DMS153 treated with DMSO at 0.1 percent for 48 hours (cell line): Measurements from ENCODE around the gene FCHSD2.

Source experiments
- DNase-seq: peaks from one replicate; lab custom pipeline; 2025; ENCODE audit not compliant: unreplicated experiment; lab: John Stamatoyannopoulos, UW

Gene FCHSD2

DNA sequence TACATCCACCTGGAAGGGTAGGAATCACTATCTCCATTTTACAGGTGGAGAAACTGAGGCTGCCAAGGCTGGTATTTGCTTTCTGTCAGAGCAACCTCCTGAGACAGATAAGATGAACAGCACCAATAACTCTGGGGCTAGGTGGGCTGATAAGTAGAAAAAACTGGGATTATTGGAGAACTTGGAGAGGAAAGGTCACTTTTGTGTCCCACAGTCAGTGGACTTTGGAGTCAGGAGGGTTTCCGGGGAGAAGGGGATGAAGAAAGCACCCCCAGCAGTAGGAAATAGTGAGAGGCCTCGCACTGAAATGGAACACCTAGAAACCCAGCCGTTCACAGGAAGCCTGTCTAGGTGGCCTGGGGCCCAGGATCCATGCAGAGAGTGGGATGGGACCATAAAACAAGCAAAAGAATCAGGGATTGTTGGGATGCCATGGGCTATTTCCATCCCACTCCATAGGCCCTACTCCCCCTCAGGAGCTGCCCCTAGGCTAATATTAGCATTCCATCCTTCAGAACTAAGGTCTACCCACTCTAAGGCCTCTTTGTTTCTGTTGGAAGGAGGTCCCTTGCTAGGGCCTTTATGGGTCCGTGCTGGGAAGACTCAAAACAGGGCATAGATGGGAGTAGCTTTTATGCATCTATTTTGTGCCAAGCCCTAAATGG lies 31.0 kb upstream of the FCHSD2 start:
- no peak for DNase-seq

GRCh38 chr11:73171436-73172161 lies 29.5 kb upstream of the FCHSD2 start:
- no peak for DNase-seq

DNA sequence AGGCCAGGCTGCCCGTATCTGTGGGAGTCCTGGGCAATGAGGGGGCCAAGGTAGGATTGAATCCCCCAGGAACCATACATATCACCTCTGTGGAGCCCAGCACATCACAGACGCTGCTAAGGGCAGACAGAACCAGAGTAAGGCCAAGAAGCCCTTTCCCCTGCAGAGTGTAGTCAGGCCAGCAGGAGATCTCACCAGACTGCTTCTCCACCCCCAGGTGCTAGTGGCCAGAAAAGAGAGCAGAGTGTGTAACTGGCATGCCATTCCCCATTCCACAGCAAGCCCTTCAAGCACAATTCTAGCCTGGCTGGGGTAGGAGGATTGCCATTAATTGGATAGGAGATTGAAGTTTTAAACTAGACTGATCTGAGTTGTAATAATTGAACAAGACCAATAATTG lies 28.0 kb upstream of the FCHSD2 start:
- DNase-seq, result no peak

GRCh38 chr11:73168925-73169579 lies 26.9 kb upstream of the FCHSD2 start:
- DNase-seq, result no peak

DNA sequence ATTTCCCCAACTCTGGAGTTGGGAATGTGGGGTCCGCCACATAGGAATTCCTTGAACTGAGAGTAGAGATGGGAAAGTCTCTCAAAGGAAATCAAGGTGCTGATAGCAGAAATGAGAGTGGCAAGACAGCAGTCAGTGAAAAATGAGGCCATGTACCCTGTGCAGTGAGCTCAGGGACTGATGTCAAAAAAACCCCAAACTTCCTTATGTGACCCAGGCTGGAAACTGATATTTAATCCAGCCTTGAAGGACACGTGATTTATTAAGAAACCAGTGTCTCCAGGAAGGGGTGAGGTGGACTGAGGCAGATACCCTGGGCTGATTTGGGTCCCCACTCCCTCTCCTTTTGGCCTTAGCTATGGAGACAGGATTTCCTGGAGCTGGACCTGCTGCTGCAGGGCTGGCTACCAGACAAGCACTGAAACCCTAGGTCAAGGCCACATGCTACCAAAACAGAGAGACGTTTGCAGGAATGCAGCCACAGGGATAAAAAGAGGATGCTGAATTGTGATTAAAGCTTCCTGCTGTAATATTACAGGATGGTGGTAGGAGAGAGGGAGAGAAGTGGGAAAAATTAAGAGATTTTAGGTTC lies 25.3 kb upstream of the FCHSD2 start:
- DNase-seq, result no peak

GRCh38 chr11:73164803-73165540 lies 22.9 kb upstream of the FCHSD2 start:
- no peak for DNase-seq

GRCh38 chr11:73163638-73164174 lies 21.6 kb upstream of the FCHSD2 start:
- DNase-seq, result no peak

- no peak for DNase-seq
Observed at GRCh38 chr11:73162196-73162740, 20.1 kb upstream of the FCHSD2 start.

DNA sequence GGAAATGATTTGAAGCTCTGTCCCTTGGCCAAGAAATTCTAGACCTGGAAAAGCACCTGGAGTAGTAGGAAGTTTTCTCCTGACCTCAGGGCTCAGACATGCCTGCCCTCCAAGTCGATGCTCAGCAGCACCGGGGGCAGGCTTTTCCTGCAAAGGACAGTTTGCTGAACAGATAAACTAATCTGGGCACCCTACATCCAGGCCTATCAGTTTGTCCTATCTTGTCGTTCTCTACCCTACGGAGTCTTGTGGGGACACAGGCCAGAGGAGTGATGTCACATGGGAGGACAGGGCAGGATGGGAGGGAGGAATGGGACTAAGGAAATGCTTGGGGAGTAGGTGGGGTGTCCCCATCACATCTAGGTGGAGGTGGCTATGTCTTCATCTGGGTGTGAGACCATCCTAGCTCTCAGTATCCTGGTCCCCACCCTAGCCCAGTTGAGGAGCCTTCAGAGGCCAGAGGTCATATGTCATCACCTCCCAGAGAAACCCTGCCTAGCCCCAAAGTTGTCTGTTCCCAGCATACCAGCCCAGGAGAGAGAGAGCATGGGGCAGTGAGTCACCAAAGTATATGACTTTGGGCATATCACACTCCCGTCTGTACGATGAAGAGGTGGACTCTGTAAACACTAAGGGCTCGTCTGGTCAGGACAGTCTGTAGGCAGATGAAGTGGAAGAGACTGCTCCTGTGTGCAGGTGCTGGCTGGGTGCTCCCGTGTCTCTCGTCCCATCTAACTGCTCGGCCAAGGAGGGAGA lies 18.1 kb upstream of the FCHSD2 start:
- DNase-seq, result no peak

DNA sequence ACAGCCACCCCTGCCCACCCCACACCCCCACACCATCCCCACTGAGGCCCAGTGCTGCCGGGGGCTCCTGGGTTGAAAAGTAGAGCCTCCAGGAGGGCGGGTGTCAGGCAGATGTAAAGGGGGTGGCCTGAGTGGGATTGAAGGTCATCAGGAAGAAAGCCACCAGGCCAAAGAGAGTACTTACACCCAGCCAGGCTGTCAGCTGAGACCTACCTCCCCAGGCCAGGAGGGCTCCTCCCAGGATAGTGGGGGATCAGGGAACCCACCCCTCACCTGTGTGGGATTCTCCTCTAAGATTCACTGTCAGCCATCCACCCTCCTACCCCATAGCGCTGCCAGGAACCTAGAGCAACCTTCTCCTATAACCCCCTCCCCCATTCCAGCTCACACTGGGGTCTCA lies 17.2 kb upstream of the FCHSD2 start:
- DNase-seq, result no peak

DNA sequence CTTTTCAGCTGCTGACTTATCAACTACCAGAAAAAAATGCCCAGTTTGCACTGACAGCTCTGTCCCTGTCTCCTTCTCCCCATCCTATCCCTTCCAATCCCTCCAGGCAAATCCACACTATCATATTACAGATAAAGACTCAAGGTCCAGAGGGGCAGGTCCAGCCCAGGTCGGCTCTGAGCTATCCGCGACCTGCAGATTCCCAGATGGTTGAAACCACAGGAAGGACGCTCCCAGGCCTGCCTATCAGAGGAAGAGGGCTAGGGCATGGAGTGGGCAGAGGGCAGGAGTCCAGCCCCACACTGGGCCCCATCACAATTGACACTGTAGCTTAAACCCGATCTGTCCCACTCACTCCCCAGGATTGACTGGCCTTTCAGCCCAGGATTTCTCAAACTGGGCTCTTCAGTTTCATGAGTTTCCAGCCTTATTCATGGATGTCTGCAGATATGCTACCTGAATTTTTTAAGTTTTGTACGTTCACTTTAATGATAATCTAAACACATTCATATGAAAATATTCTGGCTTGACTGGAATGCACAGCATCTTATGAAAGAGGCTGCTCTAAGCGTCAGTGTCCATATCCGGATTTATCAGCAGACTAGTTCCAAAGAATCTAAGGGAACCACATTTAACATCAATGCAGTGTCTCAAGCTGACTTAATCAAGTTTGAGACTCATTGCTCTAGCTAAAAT lies 16.4 kb upstream of the FCHSD2 start:
- DNase-seq, result no peak

- DNase-seq, result no peak
Observed at GRCh38 chr11:73157101-73158010, 15.2 kb upstream of the FCHSD2 start.

DNA sequence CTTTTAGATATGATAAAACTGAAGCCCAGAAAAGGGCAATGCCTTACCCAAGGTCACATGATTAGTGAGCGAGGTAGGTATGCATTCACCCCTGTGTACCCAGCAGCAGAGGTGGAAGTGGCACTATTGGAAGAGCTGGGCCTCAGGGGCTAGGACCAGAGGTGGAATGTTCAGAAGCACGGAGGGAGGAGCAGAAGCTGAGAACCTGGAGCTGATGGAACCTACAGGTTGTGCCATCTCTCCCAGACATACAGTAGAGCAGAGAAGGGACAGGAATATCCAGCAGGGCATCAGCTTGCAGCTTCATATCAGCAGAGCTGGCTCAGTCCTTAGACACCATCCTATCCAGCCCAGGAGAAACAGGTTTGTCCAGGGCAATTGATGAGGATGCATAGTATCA lies 14.6 kb upstream of the FCHSD2 start:
- no peak for DNase-seq

GRCh38 chr11:73156114-73156513 lies 14.0 kb upstream of the FCHSD2 start:
- DNase-seq, result no peak

DNA sequence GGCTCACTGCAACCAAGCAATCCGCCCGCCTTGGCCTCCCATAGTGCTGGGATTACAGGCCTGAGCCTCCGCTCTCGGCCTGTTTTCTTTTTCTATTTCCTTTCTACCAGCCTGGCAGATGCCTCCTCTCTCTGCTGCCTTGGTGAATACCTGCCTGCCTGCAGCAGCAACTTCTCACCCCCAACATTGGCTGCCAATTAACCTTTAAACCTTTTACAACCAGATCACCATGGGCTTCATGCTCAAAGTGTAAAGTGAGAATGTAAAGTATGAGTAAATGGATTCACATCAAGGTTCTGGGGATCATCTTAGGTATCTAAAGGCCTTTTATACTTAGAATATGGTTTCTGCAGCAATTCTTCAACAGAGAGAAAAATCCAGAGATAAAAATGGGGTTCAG lies 13.0 kb upstream of the FCHSD2 start:
- DNase-seq, result no peak

GRCh38 chr11:73154178-73154577 lies 12.1 kb upstream of the FCHSD2 start:
- no peak for DNase-seq

GRCh38 chr11:73152861-73153483 lies 10.9 kb upstream of the FCHSD2 start:
- DNase-seq, result no peak
